HG02938 (cell line): Measurements from ENCODE around the gene KCNN3.

Experiments used
- ATAC-seq: cut with Tn5 transposase; IDR thresholded peaks from one replicate; pipeline ENCODE4 v1.9.1; 2021; ENCODE audit warnings: mild to moderate bottlenecking, moderate library complexity; ENCODE audit not compliant: unreplicated experiment

The KCNN3 gene

DNA sequence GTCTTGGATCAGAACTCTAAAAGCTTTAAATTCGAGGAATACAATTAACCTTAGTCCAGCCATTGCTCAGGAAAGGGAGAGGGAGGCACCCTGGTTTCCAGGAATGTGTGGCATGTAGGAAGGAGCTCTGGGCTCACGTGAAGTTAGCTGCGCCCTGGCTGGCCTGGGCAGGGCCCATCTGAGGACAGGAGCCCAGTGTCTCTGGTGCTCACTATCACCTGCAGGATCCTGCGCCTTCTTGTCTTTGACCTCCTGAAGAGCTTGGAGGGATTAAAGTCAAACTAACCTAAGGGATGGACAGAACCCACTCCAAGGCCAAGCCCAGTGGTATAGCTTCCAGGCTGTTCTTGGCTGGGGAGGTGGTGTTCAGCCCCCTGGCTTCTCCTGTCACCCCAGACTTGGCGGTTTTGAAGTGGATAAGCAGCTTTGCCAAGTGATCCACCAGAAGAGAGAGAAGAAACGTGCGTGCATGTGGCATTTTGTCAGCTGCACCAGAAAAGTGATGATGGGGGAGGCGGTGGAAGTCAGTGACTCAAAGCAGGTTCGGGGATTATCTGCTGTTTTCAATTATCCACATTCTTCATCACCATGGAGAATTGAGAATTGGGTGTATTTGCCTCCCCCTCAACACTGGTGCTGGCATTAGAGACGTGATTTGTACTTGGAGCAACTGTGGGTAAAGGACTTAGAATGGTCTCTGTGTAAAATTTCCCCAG is 11.9 kb upstream of the KCNN3 start:
- no peak for ATAC-seq

DNA sequence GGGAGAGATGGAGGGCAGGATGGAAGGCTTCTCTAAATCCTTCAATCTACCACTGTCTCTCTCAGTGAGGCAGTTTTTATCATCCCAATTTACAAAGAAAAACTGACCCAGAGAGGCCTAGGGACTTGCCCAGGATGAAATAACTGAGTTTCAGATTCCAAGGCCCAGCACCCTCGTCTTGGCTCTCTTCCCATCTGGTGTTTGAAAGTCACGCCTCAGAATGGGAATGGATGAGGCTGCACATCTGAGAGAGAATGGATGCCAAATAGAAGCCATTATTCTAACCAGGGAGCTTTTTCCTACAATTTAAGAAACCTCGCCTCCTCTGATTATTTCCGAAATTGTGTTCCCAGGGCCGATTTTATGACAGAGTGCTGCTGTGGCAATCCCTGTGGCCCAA is 10.6 kb upstream of the KCNN3 start:
- ATAC-seq = no peak

DNA sequence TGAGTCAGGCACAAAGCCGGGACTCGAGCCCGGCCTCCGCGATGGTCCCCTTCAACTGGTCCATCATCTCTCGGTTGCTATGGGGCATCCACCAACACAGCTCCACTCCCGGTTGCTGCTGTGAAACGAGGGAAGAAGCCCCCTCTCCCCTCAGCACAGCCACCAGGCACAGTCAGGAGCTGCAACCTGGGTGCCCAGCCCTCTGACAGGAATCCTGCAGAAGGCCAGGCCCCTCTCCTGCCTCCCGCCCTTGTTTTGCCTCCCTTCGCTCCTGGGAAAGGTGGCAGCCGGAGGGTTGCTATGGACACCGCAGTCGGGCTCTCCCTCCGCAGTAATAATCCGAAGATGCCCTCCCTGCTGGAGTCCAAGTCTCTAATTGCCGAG is 8.9 kb upstream of the KCNN3 start:
- ATAC-seq = no peak

DNA sequence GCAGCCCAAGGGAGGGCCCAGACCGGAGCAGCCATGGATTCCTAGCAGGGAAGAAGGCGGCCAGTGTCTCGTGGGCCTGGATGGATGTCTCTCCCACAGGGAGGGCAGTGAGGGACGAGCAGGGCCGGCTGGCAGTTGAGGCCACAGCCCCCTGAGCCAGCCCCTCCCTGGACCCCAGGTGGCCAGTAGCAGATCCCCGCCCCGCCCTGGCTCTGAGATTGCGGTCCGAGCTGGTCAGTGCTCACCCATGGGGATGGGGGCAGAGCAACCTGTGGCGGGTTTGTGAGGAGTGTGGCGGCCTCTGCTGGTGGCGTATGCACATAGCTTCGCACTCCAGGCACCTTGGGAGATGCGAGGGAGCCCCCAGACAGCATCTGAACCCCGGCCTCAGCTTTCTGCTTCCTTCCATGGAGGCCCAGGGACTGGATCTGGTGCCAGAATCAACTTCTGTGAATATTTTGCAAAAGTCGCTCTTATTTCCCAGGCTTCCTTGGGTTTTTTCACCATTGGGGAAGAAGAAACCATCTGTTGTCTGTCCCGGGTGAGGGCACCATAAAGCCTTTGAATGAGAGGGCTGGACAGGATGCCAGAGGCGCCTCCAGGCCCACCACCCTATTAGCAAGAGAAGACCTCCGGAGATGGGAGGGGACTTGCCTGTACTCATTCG is 8.4 kb upstream of the KCNN3 start:
- no peak for ATAC-seq

DNA sequence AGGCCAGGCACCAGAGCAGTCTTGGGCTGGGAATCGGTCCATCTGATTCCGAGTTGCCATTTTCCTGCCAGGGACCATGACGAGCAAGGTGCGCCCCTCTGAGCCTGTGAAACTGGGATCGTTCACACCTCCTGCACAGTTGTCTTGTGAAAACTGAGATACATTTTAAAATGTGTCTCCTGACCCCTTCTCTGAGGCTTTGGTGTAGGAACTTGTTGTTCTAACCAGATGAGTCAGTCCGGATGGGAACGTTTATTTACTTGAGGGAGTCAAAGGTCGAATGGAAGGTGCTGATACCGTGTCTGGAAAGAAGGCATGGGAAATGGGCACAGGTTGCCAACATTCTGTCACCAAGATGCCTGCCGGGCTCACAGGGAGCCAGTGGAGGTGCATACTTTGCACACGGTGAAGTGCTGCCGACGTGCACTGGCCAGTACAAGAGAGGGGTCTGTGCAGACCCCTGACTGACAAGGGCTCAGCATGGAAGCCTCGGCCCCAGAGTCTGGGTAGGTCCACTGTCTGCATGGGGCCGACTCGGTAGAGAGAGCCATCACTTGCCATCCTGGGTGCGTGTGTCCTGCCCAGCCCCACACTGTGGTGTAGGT is 7.4 kb upstream of the KCNN3 start:
- no peak for ATAC-seq

DNA sequence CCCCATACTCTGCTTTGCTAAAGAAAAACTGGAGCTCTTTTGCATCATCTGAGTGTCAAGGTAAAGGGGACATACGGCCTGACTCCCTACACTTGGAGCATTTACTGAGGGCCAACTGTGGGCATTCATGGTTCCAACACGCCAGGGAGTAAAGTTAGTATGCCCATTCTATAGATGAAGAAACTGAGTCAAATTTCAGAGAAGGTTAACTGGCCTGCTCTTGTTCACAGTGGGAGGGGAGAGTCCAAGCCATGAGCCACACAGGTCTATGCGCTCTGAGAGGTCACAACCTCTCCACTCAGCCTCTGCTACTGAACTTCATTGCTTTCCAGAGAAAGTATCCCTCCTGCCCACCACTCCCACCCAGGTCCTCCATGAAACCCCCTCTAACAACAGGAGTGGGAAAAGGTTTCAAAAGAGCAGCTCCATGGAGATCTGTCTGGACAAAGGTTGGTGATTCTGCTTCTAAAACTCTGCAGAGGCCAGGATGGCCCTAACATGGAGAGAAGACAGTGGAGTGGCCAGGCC is 6.8 kb upstream of the KCNN3 start:
- no peak for ATAC-seq

DNA sequence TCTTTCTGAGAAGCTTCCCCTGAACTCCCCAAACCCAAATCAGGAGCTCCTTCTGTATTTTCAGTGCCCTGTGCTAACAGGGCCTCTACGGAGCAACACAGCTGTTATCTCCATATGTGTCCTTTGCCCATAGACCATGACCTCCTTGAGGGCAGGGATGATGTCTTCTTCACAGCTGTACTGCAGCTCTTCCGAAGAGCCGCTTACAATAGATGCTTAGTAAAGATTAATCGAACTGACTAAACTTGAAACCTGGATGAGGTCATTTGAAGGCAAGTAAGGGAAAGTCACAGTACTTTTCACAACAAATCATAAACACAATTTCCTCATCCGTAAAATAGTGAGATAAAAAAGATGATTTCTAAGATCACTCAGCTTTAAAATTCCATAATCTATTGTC is 4.4 kb upstream of the KCNN3 start:
- no peak for ATAC-seq

DNA sequence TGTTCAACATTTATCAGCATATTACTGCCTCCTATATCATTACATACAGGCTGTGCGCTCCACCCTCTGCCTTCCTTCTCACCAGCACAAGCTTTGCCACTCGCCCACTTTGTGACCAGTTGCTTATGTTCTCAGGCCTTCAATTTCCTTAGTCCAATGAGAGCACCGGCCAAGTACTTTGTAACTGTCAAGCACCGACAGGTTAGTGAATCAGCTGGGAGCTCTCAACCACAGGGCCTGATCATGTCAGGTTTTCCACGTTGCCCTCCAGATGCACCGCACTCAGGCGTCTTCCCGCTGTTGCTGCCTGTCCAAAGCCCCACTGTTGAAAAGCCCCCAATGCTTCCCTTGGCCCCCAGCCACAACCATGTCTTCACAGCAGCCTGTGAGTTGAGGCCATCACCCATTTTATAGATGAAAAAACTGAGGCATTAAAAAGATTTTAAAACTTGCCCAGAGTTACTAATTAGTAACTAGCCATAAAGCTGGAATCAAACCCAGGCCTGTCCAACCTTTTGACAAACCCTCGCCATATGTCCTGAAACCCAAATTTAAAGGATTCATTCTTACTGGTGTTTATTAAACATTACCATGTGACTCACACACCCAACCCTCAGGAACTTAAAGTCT is 3.4 kb upstream of the KCNN3 start:
- ATAC-seq = no peak

DNA sequence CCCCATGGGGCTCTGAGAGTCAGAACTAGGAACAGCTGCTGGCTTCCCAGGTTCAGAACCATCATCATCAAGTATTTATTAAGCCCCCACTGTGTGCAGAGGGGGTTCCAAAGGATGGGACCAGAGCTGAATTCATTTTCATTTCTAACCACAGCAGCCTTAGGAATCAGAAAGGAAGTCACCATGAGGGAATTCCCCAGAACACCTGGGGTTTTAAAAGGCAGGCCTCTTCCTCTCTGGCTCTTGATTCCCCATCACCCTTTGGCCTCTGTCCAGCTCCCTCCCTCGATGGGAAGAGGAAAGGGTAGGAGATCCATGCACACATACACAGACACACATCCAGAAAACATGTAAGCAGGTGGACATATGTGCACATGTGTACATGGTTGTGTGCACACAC is 1.3 kb upstream of the KCNN3 start:
- ATAC-seq = no peak

DNA sequence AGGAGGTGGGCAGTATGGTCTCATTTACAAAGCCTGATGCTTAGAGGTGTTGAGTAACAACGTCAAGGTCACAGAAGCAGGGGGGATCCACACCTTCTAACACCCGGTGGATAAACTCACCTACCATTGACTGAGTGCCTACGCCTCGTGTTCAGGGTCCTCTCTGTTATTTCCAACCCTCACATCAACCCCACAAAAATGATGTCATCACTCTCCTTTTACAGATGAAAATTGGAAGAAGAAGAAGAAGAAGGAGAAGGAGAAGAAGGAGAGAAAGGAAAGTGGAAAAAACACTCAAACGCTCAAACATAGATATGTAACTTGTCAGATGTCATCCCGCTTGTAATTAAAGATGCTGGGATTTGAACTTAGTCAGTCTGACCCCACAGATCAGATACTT is 653 bp upstream of the KCNN3 start:
- ATAC-seq = no peak

DNA sequence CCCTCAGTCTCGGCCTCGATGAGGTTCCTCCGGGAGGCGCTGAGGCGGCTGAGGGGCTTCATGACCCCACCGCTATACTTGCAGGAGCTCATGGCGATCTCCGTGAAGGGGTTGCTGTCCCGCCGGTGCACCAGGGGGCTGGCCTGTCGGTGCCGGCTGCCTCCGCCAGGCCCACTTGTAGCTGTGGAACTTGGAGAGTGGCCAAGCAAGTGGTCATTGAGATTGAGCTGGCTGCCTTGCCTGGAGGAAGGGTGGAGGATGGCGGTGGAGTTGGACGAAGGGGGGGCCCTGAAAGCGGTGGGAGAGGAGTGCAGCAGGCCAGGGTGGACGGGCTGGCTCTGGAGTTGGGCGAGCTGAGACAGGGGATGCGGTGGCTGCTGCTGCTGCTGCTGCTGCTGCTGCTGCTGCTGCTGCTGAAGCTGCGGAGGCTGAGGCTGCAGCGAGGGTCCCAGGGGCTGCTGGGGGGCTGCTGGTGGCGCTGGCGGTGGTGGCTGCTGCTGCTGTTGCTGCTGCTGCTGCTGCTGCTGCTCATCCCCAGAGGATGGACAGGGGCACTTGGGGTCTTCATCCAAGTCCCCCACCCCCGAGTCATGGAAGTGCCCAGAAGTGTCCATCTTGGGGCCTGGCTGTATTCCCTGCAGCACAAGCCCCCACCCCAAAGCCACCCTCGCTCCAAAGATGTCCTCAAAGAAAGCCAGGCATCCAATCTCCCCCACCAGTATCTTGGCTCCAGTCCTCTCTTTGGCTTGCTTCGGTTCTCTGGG is 548 bp downstream of the KCNN3 start:
- ATAC-seq = no peak

DNA sequence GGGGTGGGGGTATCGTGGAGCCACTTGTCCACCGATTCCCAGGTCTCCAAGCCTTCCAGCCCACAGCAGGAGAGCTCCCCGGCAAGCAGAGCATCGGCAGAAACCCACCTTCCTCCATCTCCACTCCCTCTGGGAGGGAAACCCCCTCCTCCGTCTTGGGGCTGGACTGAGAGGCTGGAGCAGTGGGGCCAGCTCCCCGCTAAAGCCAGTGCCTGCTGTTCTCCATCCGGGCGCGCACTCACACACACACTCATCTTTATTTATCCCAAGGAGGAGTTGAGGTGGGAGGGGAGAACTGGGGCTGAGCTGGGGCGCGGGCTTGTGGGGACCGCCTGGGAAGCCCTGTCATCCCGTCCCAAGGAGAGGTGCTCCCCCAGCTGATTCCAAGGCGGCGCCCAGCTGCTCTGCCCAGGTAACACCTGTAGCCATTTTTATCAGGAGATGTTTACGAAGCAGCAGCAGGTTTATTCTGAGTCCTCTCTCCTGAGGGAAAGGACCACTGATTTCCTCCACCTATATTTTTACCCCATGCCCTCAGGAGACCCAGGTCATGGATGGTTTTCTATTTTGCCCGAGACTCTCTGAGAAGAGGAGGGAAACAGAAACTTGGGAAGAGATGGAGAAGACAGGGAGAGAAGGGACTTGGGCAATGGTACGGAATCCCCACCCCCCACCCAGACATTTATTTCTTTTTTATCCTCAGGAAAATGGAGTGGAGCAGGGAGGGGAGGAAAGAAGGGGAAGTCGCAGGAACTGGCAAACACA is 2.1 kb downstream of the KCNN3 start:
- ATAC-seq = no peak

DNA sequence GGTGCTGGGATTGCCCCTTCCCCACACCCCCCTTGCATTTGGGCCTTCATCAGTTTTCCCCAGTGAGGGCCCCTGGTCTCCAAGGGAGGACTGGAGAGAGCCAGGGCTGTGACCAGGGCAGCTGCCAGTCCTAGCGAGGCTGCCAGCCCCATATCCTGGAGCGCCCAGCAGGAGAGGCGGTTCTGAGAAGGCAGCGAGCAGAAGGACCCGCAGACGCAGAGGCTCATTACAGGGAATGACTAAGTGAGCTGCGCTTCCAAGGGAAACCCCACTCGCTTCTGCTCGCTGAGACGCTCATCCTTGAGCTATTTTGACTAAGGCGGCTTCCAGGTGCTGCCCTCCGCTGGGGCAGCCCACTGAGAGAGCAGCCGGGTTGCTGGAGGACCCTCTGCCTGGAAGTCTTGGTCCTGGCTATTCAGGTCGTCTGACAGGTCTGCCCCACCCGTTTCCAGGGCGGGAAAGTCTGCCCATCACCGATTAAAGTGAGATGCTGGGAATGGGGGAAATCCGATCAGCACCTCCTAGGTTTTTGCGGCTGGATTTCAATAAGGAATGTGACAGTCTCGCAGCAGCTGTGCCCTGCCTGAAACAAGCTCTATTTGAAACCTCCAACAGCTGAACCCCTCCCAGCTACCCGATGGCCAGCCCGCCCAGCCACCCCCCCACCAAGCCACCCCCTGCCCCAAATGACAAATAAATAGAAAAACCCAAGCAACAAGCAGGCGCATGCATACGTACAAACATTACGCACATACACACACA is 2.8 kb downstream of the KCNN3 start:
- ATAC-seq = no peak

DNA sequence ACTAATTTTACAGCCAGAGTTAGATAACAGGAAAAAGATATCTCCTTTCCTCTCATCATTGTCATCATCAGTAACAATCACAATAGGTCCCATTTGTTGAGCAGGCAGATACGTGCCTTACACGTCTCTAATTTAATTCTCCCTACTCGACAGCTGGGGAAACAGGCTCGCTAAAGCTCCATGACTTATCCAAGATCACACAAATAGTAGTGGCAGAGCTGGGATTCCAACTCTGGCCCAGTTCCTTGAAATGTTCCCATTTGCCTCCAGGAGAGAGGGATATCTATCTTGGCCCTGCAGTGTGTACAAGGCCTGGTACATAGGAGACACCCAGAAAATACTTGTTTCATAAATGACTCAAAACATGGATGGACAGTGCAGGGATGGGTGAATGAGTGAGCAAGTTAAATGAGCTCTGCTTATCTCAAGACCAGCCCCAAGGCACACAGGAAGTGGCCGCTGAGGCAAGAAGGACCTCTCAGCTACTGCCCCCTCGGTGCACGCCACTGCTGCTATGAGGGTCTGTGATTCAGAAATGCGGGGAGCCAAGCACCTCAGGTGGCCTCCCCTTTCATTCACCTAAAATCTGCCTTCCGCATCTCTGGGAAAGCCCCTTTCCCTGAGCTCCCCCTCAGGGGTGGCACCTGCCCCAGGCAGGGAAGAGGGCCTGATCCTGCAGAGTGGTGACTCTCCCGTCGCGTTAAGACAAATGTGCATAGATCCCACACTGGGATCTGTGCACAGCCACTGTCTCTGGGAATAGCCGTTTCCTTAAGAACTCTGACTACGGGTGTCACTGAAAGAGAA is 3.6 kb downstream of the KCNN3 start:
- ATAC-seq = no peak

DNA sequence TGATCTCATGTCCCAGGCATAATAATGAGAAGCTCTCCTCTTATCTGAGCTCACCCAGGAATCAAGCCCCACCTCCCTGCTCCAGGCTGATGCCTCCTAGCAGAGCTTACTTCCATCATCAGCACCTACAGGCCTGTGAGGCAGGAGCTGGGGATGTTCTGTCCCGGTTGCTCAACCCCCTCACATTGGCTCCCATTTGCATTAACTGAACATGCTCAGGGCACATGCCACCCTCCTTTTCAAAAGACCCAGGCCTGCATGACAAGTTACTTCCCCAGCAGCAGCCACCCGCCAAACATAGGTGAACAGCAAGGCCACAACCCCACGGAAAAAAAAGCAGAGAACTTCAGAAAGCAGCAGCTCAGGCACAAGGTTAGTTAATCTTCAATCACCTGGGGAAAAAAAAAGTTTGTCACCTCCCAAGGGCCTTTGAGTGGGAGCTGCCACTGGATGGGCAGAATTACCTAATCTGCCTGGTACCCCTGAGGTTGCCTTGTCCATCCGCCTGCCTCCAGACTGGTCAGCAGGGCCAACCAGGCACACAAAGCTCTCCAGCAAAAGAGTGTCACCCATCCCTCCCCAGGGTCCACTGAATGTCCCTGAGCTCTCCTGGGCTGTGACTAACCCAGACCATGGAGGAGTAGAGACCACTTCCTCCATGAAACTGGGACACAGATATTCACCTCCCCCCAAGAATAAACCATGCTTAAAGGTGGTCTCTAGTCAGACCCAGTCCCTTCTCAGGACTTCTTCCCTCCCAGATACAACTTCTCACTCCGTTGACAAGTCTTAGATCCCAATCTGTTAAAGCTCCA is 4.4 kb downstream of the KCNN3 start:
- ATAC-seq = no peak

DNA sequence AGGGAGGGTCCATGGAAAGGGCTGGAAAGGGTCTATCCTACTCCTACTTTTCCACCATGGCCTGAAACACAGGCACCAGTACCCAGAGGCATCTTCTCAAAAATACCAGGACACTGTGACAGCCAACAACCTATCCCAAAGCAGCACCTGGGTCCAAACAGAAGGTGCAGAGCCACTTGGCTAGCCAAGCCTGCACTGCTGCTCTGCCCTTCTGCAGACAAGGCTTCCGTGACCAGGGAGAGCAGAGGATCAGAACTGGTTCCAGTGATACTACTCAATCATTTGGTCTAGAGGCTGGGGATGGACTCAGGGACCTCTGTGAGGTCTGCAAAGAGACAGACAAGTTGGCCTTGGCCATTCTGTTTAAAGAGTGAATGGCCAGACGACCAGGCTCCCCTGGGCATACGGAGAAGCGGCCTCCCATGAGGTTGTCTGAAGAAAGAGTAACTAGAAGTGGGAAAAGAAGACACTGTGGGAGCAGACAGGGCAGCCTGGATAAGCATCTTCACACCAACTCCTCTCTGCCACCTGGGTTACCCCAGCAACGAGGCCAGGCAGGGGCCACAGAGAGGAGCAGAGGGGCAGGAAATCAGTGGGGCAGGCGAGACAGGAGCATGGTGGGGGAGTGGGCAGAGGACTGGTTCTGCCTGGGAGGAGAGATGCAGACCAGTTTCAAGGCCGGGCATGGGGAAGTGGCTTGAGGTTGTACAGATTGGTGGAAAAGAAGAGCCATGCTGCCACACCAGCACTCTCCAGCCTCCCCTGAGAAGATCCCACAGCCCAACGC is 5.7 kb downstream of the KCNN3 start:
- ATAC-seq = no peak
